SIG-M5 (cell line): Measurements from ENCODE around the gene ALOX15B.
"Not testable (repeated sequence)": the region's sequence is repeated elsewhere in the genome, so short reads cannot be mapped to it uniquely, and the experiment has no call there.

ENCODE experiments used
- DNase-seq: peaks from one replicate; lab custom pipeline; 2025; lab: John Stamatoyannopoulos, UW

Gene ALOX15B

DNA sequence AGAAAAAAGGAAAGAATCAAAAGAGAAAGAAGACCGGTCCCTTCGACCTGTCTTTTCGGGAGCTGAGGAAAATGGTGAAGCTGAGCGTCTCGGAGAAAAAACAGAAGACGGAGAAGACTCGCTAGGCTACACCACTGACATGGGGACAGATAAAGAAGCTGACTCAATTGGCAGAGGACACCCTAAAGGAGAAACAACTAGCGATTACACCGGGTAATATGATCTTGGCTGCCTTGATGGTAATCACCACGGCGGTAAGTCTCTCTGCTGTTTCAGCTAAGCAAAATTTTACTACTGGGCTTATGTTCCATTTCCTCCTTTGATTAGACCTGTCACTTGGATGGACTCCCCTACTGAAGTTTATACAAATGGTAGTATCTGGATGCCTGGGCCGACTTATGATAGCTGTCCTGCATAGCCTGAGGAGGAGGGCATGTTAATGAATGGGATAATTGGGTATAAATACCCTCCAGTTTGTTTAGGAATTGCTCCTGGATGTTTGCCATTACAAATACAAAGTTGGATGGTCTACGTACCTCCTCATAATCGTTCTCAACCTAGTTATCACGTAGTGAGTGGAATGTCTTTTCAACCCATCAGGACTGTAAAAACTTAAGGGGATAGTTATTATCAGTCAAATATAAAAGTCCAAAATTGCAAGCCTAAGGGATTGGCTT lies 24.1 kb downstream of the ALOX15B start:
- DNase-seq = no peak

DNA sequence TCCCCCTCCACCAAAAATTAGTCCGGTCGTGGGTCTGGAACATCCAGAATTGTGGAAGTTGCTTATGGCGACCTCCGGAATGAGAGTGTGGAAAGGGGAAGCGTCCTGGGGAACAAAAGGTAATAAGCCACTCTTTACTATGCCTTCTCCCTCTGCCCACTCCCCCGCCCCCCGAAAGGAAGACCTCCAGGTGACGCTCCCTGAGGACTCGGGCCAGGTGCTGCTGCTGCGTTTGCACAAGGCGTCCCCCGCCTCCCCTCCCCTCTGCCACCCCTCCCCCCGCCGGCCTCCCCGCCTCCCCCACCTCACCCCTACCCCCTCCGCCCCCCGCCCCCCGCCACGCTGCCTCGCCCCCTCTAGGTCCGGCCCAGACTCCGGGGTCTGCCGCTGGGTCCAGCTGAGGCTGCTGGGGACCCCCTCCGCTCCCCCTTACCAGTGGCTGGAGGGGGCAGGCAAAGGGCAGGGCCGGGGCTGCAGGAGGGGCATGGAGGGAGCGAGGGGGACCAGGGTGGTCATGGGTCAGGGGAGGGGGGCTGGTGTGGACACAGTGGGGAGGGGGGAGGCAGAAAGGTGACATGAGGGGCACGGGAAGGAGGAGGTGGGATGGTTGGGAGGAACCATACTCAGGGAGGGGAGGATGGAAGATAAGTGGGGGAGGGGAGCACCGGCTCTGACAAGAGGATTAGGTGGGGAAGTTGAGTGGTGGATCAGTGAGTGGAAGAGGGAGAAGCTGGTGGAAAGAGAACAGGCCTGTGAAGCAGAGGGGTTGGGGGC lies 25.1 kb downstream of the ALOX15B start:
- DNase-seq = no peak

DNA sequence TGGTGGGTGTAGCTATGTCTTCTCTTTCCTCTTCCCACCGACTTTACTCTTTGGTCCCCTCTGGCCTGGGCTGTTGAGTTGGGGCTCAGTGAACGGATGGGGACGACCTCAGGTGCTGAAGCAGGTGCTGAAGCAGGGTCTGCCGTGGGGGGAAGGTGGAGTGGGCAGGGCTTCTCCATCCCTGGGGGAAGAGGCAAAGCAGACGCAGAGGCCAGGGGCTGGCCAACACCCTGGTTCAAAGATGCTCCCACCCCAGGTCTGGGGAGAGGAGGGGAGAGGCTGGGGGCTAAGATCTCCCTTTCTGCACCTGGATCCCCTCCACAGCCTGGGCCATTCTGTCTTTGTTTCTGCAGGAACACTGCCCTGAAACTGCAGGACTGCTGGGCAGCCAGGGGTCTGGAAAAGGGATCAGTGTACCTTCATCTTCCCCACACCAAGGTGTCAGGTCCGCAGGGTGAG lies 25.7 kb downstream of the ALOX15B start:
- DNase-seq = no peak

DNA sequence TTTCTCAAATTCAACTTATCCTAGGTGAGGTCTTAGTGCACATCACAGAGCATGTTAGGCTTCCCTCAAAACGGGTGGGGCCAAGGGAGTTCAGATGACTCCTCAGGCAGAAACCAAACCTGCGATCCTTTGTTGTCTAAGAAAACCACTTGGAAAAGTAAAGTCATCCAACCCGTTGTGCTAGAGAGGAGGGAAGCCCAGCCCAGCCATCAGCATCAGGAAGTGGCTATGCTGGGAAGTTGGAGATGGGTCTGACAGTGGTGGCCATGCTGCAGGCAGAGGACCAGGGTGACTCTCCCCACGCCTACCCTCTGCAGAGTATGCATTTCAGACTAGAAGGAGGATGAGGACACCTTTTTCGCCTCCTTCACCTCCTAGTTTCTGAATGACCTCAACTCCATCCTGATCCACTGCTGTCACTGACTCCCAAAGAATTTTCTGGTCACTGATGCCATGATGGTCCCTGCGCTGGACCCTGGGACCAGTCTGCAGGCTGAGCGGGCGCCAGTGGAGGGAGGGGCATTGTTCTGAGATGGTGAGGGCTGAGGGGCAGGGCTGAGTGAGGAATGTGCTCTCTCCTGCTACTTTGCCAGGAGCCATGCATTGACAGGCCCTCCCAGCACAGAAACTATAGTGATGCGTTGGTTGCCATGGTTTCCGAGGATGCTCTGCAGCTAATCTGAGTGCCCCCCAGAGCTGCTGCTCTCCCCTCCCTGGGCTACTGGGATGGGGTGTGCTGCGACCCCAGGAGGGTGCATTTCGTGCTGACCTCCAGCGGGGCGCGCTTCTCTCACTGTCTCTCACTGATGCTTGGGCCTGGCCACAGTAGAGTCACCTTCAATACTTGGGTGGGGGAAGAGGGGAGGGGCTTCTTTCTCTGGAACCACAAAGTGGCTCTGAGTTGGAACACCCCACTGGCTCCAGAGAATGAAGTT lies 28.2 kb downstream of the ALOX15B start:
- no peak for DNase-seq

DNA sequence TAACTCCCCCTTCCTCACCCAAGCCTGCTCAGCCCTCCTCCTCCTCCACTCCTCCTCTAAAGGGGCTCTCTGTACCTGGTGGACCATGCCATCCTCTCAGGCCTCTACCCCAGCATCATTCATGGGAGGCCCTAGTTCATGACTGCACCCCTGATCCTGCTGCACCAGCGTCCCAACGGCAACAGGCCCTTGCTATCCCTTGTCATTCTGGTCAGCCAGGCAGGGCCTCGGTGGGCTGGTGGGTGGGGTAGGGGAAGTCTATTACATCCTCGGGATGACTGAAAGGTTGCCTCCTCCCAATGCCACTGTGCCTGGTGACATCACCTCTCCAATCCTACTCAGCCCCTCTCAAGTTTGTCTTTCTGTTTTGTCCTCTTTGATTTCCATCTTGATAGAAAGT lies 28.9 kb downstream of the ALOX15B start:
- DNase-seq = no peak

DNA sequence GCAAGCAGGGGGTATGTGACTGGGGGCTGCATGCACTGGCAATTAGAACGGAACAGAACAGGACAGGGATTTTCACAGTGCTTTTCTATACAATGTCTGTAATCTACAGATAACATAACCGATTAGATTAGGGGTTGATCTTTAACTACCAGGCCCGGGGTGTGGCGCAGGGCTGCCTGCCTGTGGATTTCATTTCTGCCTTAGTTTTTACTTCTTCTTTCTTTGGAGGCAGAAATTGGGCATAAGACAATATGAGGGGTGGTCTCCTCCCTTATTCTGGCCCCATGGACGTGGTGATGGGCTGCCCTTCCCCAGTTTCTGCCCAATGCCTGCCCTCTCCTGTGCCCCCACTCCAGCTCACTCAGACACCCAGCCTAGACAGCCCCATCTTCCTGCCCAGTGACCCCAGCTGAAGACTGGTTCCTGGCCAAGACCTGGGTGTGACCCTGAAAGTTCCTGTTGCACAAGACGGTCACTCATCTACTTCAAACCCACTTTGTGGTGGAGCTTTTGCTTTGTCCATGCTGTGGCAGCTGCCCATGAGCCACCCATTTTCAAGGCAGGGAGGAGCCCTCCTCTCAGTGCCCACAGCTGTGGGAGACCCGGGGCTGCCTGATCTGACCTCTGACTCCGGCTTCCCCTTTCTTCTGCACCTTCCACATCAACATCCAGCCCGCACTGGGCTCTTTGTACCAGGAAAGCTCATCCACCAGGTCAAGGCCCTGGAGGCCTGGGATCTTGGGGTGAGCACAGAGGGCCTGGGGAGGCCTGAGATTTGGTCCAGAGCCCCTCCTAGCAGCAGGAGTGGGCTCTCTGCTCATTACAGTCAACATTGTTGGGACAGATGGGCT lies 30.1 kb downstream of the ALOX15B start:
- DNase-seq = no peak

DNA sequence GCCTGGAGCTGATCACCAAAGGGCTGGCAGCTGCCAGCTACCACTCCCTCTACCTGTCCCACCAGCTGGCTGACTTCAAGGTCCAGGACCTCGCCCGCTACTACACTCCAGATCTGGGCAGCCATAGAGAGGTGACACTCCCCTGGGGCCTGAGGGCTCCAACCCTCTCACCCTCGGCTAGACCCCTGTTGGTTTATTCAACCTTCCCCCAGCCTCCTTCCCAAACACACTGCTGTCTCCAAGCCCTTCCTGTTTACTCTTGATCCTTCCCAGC lies 30.7 kb downstream of the ALOX15B start:
- DNase-seq = no peak

DNA sequence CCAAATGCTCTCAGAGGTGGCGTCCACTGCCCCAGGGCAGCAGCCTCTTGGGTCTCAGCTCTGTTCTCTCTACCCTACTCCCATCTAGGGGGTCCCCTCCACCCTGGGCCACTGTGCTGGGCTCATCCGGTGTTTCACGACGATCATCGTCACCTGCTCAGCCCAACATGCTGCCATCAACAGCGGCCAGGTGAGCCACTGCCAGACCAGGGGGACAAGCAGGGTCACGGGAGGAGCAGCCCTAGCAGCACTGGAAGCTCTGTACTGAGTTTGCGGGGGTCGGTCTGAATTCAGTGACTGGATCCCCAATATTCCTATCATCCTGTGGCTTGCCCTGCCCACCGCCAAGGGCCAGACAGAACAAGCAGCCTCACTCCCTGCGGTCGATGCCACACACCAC lies 32.6 kb downstream of the ALOX15B start:
- no peak for DNase-seq

DNA sequence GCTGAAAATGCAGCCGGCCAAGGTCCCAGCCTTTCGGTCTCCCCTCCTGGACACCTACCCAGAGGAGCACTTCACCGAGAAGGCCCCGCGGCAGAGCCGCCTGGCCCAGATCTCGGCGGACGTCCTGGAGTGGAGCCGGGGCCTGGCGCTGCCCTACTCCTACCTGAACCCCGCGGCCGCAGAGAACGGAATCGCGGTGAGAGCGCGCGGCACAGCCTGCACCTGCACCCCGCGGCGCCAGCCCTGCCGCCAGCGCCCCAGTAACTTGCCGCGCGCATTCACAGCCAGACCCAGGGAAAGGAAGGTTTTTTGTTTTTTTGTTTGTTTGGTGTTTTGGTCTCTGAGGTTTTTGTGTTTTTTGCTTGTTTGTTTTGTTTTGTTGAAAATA lies 33.5 kb downstream of the ALOX15B start:
- no peak for DNase-seq

DNA sequence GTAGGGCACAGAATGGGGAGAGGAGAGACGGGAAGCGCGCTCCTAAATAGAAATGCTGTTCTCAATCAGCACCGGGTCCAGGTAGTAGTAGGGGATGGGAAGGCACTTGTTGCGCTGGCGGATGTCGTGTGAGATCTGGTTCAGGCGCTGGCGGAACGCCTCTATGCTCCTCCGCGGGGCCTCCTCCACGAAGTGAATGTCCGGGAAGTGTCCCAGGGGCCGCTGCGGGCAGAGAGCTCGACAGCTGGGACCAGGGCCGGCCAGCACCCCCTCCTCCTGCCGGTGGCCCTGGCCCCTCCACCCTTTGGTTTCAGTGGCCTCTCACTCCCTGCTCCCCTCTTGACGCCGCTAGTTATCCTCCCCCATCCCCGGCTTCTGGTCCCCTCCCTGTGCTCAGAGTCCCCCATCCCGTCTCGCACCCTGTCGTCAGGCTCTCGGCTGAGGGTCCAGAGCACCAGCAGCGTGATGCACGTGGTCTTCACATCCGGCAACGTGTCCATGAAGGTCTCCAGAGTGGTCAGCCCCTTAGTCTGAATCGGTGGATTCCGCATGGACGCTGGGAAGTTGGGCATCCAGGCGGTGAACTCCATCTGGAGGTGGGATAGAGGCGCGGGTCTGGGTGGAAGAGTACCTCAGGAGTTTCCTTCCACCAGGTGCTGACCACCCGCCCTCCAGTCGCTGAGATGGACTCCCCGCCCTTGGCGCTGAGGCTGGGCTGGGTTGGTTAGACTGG lies 34.0 kb downstream of the ALOX15B start:
- no peak for DNase-seq

DNA sequence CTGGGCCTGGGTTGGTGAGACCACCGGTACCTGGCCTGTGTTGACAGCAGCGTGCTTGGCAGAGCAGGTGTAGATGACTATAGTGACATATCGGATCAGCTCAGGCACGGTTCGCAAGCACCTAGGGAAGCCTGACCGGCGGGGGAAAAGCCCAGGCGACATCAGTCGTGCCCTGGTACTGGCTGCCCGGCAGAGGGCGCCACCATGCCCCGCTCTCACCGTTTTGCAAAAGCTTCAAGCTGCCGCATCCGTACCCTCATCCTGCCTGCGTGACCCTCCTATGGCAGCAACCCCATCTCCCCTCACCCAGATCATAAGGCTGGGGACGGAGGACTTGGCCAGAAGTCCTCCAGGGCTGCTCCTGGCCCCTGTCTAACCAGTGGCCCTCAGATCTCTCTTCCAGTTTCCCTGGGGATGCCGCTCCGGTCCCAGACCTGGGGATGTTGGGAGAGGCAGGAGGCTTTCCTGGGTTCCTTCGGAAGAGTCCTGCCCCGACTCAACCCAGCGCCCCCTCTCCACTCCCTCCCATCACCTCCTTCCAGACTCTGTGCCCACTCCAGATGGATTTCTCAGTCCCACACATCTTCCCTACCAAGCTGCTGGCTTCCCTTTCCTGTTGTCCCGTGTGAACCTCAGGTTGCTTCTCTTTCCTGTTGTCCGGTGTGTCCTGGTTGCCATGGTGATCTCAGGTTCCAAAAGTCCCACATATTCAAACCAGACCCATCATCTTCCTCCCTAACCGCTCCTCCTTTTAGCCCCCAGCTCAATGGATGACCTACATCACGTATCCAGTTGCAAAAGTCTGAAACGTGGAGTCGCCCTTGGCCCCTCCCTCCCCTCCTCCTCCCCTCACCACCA lies 35.0 kb downstream of the ALOX15B start:
- no peak for DNase-seq

DNA sequence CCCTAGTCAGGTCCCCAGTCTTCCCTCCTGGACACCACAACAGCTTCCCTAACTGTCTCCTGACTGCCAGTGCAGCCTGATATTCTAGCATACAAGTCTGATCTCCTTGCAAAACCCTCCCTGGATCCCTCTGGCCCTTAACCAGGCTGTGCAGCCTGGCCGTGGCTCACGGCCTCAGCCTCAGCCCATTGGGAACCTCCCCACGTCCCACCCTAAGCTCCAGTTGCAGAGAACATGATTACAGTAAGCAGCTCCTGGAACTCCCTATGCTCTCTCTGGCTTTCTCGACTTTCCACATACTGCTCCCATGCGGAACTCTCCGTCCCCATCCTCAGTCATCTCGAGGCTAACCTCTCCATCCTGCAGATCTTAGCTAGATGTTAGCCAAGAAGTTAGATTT lies 35.7 kb downstream of the ALOX15B start:
- DNase-seq = no peak

DNA sequence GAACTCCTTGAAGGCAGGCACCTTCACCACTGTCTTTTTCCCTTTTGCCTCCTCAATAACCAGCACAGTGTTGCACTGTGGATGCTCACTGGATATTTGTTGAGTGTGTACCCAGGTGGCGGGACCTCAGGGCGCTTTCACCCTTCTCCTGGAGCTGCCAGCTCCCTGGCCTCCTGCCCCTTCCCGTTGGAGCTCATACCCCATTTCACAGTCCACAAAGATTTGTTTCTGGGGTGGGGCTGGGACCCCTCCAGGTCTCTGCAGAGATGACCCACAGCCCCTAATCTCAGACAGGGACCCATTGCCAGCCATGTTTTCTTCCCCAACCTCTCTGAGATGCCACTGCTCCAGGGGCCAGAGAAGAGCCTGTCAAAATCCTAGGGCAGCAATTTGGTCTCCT lies 36.2 kb downstream of the ALOX15B start:
- no peak for DNase-seq

DNA sequence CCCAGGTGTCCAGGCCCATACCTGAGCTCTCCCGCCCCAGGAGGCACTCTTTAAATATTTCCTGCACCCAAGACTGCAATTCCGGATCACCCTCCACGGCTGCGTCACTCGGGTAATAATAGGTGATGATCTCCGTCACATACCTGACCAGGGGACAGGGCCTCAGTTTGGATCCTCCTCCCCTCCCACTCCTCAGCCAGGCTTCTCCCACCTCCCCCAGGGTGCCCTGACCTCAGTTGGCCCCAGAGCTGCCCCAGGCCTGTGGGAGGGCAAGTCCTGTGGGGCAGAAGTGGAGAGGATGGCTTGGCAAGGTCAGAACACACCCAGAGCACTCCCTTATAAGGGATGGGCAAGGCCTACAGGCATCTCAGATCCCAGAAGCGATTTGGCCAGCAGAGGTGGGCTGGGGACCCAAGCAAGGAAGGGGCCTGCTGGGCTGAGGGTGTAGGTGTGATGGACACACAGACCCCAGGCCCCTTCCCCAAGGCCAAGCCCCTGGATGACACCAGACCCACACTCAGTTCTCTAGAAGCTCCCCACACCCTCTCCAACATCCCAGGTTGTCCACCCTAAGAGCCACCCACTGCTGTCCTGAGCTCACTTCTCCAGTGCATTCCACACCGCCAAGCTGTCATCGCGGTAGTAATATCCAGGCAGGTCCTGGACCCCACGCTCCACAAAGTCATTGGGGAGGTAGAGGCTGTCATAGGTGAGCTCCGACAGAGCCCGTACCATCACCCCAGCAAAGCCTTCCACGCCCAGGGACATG lies 36.9 kb downstream of the ALOX15B start:
- DNase-seq = no peak

DNA sequence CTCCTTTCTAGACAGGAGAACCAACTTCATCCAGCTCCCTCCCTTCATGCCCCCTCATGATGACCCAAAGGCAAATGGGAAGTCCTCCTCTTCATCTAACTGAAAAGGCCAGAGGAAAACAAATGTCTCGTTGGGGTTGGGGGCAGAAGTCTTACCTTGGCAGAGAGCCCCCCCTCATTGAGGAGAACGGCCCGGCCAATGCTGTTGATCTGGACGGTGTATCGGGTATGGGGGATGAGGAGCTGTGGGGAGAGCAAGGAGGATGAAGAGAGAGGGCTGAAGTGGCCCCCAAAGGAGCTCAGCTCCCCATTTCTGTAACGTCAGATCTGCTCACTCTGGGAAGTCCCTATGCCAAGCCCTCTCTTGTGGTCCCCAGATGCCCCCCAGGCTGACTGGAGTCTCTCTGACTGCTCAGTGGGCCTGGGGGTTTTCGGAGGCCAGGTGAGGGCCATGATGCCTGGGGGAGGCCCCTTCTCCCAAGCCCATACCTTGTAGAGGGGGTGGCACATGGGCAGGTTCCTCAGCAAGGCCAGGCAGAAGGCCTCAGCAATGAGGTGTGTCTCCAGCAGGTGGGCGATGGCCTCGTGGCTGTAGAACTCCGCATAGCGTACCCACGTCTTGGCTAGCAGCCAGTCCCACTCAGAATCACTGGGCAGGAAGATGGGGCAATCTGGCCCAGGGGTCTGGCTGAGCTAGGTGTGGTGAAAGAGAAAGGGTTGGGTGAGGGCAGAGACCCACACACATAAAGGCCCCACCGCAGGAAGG lies 37.8 kb downstream of the ALOX15B start:
- no peak for DNase-seq

DNA sequence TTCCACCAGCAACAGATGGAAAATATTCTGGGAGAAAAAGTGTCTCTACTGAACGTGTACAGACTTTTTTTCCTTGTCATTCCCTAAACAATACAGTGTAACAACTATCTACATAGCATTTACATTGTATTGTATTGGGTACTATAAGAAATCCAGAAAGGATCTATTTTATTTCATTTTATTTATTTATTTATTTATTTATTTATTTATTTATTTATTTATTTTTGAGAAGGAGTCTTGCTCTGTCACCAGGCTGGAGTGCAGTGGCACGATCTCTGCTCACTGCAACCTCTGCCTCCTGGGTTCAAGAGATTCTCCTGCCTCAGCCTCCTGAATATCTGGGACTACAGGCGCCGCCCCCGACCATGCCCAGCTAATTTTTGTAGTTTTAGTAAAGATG lies 39.1 kb downstream of the ALOX15B start:
- DNase-seq = not testable (repeated sequence)

DNA sequence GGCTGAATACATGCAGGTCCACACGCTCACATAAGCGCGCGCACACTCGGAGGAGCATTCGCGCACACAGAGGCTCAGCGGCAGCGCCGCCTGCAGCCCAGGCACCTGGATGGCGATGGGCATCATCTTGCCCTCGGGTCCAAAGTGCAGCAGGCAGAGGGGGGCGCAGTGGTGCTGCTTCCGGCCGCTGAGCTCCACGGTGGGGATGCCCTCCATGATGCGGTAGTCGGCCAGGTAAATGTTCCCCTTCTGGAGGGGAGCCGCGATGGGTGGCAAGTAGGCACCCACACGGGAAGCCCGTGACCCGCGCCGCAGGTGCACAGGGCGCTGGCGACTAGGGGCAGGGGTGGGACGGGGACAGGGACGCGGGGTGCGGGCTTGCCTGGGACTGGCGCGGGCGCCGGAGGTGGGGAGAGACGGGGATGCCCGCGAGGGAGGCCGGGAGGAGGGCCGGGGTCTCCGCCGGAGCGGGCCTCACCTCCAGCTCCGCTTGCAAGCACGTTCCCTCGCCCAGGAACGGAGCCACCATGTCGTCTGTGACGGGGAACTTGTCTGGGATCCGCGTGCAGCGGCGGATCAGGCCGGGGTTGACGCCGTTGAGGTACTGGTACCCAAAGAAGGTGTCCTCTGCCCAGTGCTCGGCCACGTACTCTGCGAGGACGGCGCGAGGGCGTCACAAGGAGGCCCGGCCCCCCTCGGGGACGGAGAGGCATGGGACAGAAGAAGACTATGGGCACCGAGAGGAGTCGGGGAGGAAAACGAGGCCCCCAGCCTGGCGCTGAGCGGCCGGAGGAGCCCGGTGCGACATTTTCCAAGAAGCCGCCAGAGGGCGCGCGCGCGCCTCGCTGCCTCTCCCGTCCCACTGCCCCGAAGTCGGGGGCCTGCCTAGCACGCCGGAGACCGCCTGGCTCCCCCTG lies 40.7 kb downstream of the ALOX15B start:
- no peak for DNase-seq
